CD4-positive, alpha-beta memory T cell (primary cell): ENCODE results near the gene NOS1AP. TPM values are rescaled to one million over a fixed set of nuclear protein-coding genes. Genes with fewer than 3 reads are reported as not detected.

Source experiments
- CTCF ChIA-PET: fragments of 350-600 bp; sonication (Branson Sonifier 250); formaldehyde crosslinking; loops from one replicate; lab custom pipeline; 2021; ENCODE audit warnings: inconsistent platforms; ENCODE audit not compliant: partially characterized antibody; lab: Charles Lee
- POLR2A ChIA-PET: fragments of 350-600 bp; sonication (Branson Sonifier 250); formaldehyde crosslinking; loops from one replicate; lab custom pipeline; 2021; ENCODE audit not compliant: partially characterized antibody; lab: Charles Lee
- DNase-seq, 5 donors: peaks; one replicate each; pipeline versions ENCODE4 v3.0.0 to v3.0.0-alpha.2; 2020 to 2022; ENCODE audit warnings: mixed read lengths in 1 of 5
- H3K27ac ChIP-seq: one replicate; pipeline ENCODE4 v1.7.0; 2013; ENCODE audit warnings: low read depth, low read length
- H3K27me3 ChIP-seq: 2 replicates; pipeline ENCODE4 v1.7.0; 2013; ENCODE audit warnings: mild to moderate bottlenecking, low read length, moderate library complexity; ENCODE audit not compliant: insufficient read depth
- H3K36me3 ChIP-seq: 2 replicates; pipeline ENCODE4 v1.7.0; 2013; ENCODE audit warnings: mild to moderate bottlenecking, low read length, moderate library complexity; ENCODE audit not compliant: insufficient read depth
- H3K4me1 ChIP-seq: 2 replicates; pipeline ENCODE4 v1.7.0; 2013; ENCODE audit warnings: mild to moderate bottlenecking, low read length, moderate library complexity; ENCODE audit not compliant: insufficient read depth
- H3K4me3 ChIP-seq, 2 donors: one replicate each; pipeline ENCODE4 v1.7.0; 2013; ENCODE audit warnings: low read length in 2 of 2, mild to moderate bottlenecking in 1 of 2
- H3K9me3 ChIP-seq, 2 donors: one replicate each; pipeline ENCODE4 v1.7.0; 2013; ENCODE audit warnings: low read length in 2 of 2, control low read depth in 1 of 2; ENCODE audit not compliant: control insufficient read depth in 1 of 2
- H3K27ac Mint-ChIP-seq, 7 donors: one replicate each; pipeline ENCODE4 v1.8.0; 2020 to 2021; ENCODE audit warnings: mixed read lengths in 7 of 7, mild to moderate bottlenecking in 6 of 7, inconsistent platforms in 3 of 7, moderate library complexity in 3 of 7
- H3K27me3 Mint-ChIP-seq, 2 donors: one replicate each; pipeline ENCODE4 v1.8.0; 2020 to 2021; ENCODE audit warnings: mixed read lengths in 2 of 2
- H3K36me3 Mint-ChIP-seq, 2 donors: one replicate each; pipeline ENCODE4 v1.8.0; 2020 to 2021; ENCODE audit warnings: mixed read lengths in 2 of 2, inconsistent platforms in 1 of 2, mild to moderate bottlenecking in 1 of 2
- H3K4me1 Mint-ChIP-seq, 4 donors: one replicate each; pipeline ENCODE4 v1.8.0; 2020 to 2021; ENCODE audit warnings: mixed read lengths in 4 of 4, mild to moderate bottlenecking in 1 of 4
- H3K4me3 Mint-ChIP-seq, 8 donors: one replicate each; pipeline ENCODE4 v1.8.0; 2020 to 2021; ENCODE audit warnings: mixed read lengths in 8 of 8, mild to moderate bottlenecking in 7 of 8, moderate library complexity in 6 of 8, inconsistent platforms in 3 of 8
- H3K9me3 Mint-ChIP-seq, 8 donors: one replicate each; pipeline ENCODE4 v1.8.0; 2020 to 2021; ENCODE audit warnings: mixed read lengths in 8 of 8, mild to moderate bottlenecking in 5 of 8, inconsistent platforms in 3 of 8, moderate library complexity in 1 of 8
- intact Hi-C: fragments of 100-400 bp; cut with micrococcal nuclease; formaldehyde crosslinking; loops from one replicate; pipeline ENCODE4 v1.15.1; 2023
- polyA plus RNA-seq, 2 donors: library from polyadenylated mRNA; unstranded; fragments of 300-500 nt; fragmentation: Illumina TruSeq; gene quantifications; one replicate each; pipeline ENCODE4 v1.2.3, GENCODE V29; 2021
- total RNA-seq, 2 experiments: library from RNA; stranded (reverse); gene quantifications; one replicate each; pipeline ENCODE4 v1.2.3, GENCODE V29; 2021

Gene NOS1AP
- total and polyA plus RNA-seq, 4 experiments from 2014 or later = not detected

GRCh38 chr1:162391790-162392563 lies 322.5 kb downstream of the NOS1AP start:
- no peaks in the 10 kb centered on the region for H3K9me3 ChIP-seq
- ChIA-PET CTCF (interaction anchor here (1.2 to 2.0 kb wide), 3 partner anchors 10 to 336 kb away, joined by 4 to 9 read pairs (median 5); no protein-coding TSS in a partner anchor), POLR2A (no interaction called here)
- intact Hi-C loops = loop anchor here (5.0 kb wide), 2 partner anchors 530 to 600 kb away; no protein-coding TSS in a partner anchor
- H3K27ac ChIP-seq = no peak overlapping the region
- H3K27me3 ChIP-seq = no peaks in the 10 kb centered on the region
- Mint-ChIP-seq H3K4me3 (no peak overlapping the region), H3K27me3 (peaks cover 7 to 26% of the 10 kb centered on the region in 2 donors), H3K4me1 (peaks cover 0 to 6% (median 0%) of the 10 kb centered on the region in 4 donors), H3K9me3 (no peaks in the 10 kb centered on the region), H3K27ac (peak overlapping the region in 1 of 7 donors; percentile 81), H3K36me3 (no peaks in the 10 kb centered on the region)
- peak in 2 of 5 donors; percentile 1 to 2 for DNase-seq
- no peaks in the 10 kb centered on the region for H3K4me1 ChIP-seq
- no peaks in the 10 kb centered on the region for H3K36me3 ChIP-seq
- H3K4me3 ChIP-seq = no peak overlapping the region

GRCh38 chr1:162396201-162396906 lies 326.9 kb downstream of the NOS1AP start:
- peaks cover 0 to 4% (median 0%) of the 10 kb centered on the region in 4 donors for H3K4me1 Mint-ChIP-seq

GRCh38 chr1:162397039-162397448 lies 327.6 kb downstream of the NOS1AP start:
- Histone ChIP-seq H3K27ac (no peak overlapping the region), H3K36me3 (no peaks in the 10 kb centered on the region), H3K4me3 (no peak overlapping the region), H3K9me3 (no peaks in the 10 kb centered on the region), H3K27me3 (no peaks in the 10 kb centered on the region), H3K4me1 (no peaks in the 10 kb centered on the region)
- Mint-ChIP-seq H3K4me1 (peaks cover 0 to 2% (median 0%) of the 10 kb centered on the region in 4 donors), H3K27ac (no peak overlapping the region), H3K36me3 (no peaks in the 10 kb centered on the region), H3K9me3 (no peaks in the 10 kb centered on the region), H3K27me3 (peaks cover 19 to 25% of the 10 kb centered on the region in 2 donors), H3K4me3 (no peak overlapping the region)
- intact Hi-C loops = no loop called here
- ChIA-PET CTCF (no interaction called here), POLR2A (no interaction called here)
- no peak for DNase-seq

More at GRCh38 chr1:162396201-162396906, 326.9 kb downstream of the NOS1AP start:
- no peak for DNase-seq
- CTCF ChIA-PET = no interaction called here
- no peak overlapping the region for H3K4me3 Mint-ChIP-seq
- H3K36me3 ChIP-seq = no peaks in the 10 kb centered on the region
- no peaks in the 10 kb centered on the region for H3K27me3 ChIP-seq
- no peak overlapping the region for H3K27ac ChIP-seq
- H3K27ac Mint-ChIP-seq = no peak overlapping the region
- POLR2A ChIA-PET = no interaction called here
- H3K27me3 Mint-ChIP-seq = peaks cover 19 to 25% of the 10 kb centered on the region in 2 donors
- H3K9me3 Mint-ChIP-seq = no peaks in the 10 kb centered on the region
- no peaks in the 10 kb centered on the region for H3K4me1 ChIP-seq
- no peaks in the 10 kb centered on the region for H3K9me3 ChIP-seq
- no peaks in the 10 kb centered on the region for H3K36me3 Mint-ChIP-seq
- H3K4me3 ChIP-seq = no peak overlapping the region
- intact Hi-C loops = no loop called here

GRCh38 chr1:162397943-162398560 lies 328.6 kb downstream of the NOS1AP start:
- CTCF ChIA-PET = no interaction called here
- POLR2A ChIA-PET = no interaction called here
- H3K27ac Mint-ChIP-seq = no peak overlapping the region
- Histone ChIP-seq H3K9me3 (no peaks in the 10 kb centered on the region), H3K4me3 (no peak overlapping the region), H3K27me3 (no peaks in the 10 kb centered on the region), H3K4me1 (no peaks in the 10 kb centered on the region), H3K36me3 (no peaks in the 10 kb centered on the region), H3K27ac (no peak overlapping the region)
- DNase-seq = no peak
- H3K9me3 Mint-ChIP-seq = no peaks in the 10 kb centered on the region
- peaks cover 22 to 28% of the 10 kb centered on the region in 2 donors for H3K27me3 Mint-ChIP-seq
- no peaks in the 10 kb centered on the region for H3K4me1 Mint-ChIP-seq
- intact Hi-C loops = no loop called here
- H3K36me3 Mint-ChIP-seq = no peaks in the 10 kb centered on the region
- no peak overlapping the region for H3K4me3 Mint-ChIP-seq

GRCh38 chr1:162398999-162399580 lies 329.6 kb downstream of the NOS1AP start:
- Mint-ChIP-seq H3K4me1 (no peaks in the 10 kb centered on the region), H3K9me3 (no peaks in the 10 kb centered on the region), H3K27ac (no peak overlapping the region), H3K4me3 (no peak overlapping the region), H3K36me3 (no peaks in the 10 kb centered on the region), H3K27me3 (peaks cover 22 to 28% of the 10 kb centered on the region in 2 donors)
- Histone ChIP-seq H3K4me1 (no peaks in the 10 kb centered on the region), H3K4me3 (no peak overlapping the region), H3K36me3 (no peaks in the 10 kb centered on the region), H3K27me3 (no peaks in the 10 kb centered on the region), H3K9me3 (no peaks in the 10 kb centered on the region), H3K27ac (no peak overlapping the region)
- ChIA-PET POLR2A (no interaction called here), CTCF (no interaction called here)
- intact Hi-C loops = no loop called here
- DNase-seq = no peak

- Mint-ChIP-seq H3K36me3 (no peaks in the 10 kb centered on the region), H3K4me1 (no peaks in the 10 kb centered on the region), H3K27me3 (peaks cover 22 to 30% of the 10 kb centered on the region in 2 donors), H3K27ac (no peak overlapping the region), H3K9me3 (no peaks in the 10 kb centered on the region), H3K4me3 (no peak overlapping the region)
- H3K4me1 ChIP-seq = no peaks in the 10 kb centered on the region
- ChIA-PET CTCF (interaction anchor here (1.2 kb wide), 1 partner anchor 11 kb away, joined by 3 read pairs; no protein-coding TSS in a partner anchor), POLR2A (no interaction called here)
- no peak for DNase-seq
- H3K36me3 ChIP-seq = no peaks in the 10 kb centered on the region
- no peaks in the 10 kb centered on the region for H3K9me3 ChIP-seq
- no peaks in the 10 kb centered on the region for H3K27me3 ChIP-seq
- intact Hi-C loops = no loop called here
- no peak overlapping the region for H3K27ac ChIP-seq
- H3K4me3 ChIP-seq = no peak overlapping the region
These were observed 331.4 kb downstream of the NOS1AP start for GRCh38 chr1:162400790-162401355.
